Smooth muscle cell (in vitro differentiated cells): ENCODE measurements around the gene PGLYRP4. TPM values are rescaled to one million over a fixed set of nuclear protein-coding genes. Genes with fewer than 3 reads are reported as not detected.

ENCODE experiments used
- DNase-seq: peaks from one replicate; lab custom pipeline; 2025; ENCODE audit not compliant: unreplicated experiment; lab: John Stamatoyannopoulos, UW
- H2AFZ ChIP-seq: fragments of 200-600 bp; sonication (generic); 2 replicates; pipeline ENCODE4 v1.6.0; 2016; ENCODE audit warnings: antibody characterized with exemption, low read depth, mild to moderate bottlenecking
- H3F3A ChIP-seq: fragments of 200-600 bp; sonication (generic); 2 replicates; pipeline ENCODE4 v1.6.0; 2017; ENCODE audit warnings: antibody characterized with exemption, low read depth
- H3K27ac ChIP-seq: fragments of 200-600 bp; sonication (generic); 2 replicates; pipeline ENCODE4 v1.5.1; 2016; ENCODE audit warnings: low read depth, mild to moderate bottlenecking
- H3K27me3 ChIP-seq: fragments of 200-600 bp; sonication (generic); 2 replicates; pipeline ENCODE4 v1.6.1; 2016; ENCODE audit warnings: low read depth, mild to moderate bottlenecking
- H3K36me3 ChIP-seq: fragments of 200-600 bp; sonication (generic); 2 replicates; pipeline ENCODE4 v1.5.1; 2016; ENCODE audit warnings: low read depth
- H3K4me1 ChIP-seq: fragments of 200-600 bp; sonication (generic); 2 replicates; pipeline ENCODE4 v1.5.1; 2016; ENCODE audit warnings: low read depth
- H3K4me2 ChIP-seq: fragments of 200-600 bp; sonication (generic); 2 replicates; pipeline ENCODE4 v1.6.0; 2016; ENCODE audit warnings: mild to moderate bottlenecking
- H3K4me3 ChIP-seq: fragments of 200-600 bp; sonication (generic); 2 replicates; pipeline ENCODE4 v1.5.1; 2016; ENCODE audit warnings: mild to moderate bottlenecking
- H3K79me2 ChIP-seq: fragments of 200-600 bp; sonication (generic); 2 replicates; pipeline ENCODE4 v1.6.0; 2016; ENCODE audit warnings: low read depth, mild to moderate bottlenecking
- H3K9ac ChIP-seq: fragments of 200-600 bp; sonication (generic); 2 replicates; pipeline ENCODE4 v1.6.0; 2016; ENCODE audit warnings: low read depth
- H3K9me3 ChIP-seq: fragments of 200-600 bp; sonication (generic); replicated peaks from 2 replicates; pipeline ENCODE4 v1.5.1; 2016; ENCODE audit warnings: low read depth
- H4K20me1 ChIP-seq: fragments of 200-600 bp; sonication (generic); 2 replicates; pipeline ENCODE4 v1.6.0; 2016; ENCODE audit warnings: low read depth
- CTCF ChIP-seq: fragments of 200-600 bp; sonication (generic); IDR thresholded peaks from 2 replicates; pipeline ENCODE4 v1.5.1; 2017; ENCODE audit warnings: borderline replicate concordance, mild to moderate bottlenecking, antibody characterized with exemption; ENCODE audit not compliant: insufficient read depth, poor library complexity, severe bottlenecking
- WGBS: methylation state at CpG from one replicate; pipeline ENCODE4 v1.1.7; 2016; ENCODE audit warnings: low lambda C conversion rate; 5-methylcytosine and 5-hydroxymethylcytosine counted together
- polyA plus RNA-seq: library from polyadenylated mRNA; unstranded; fragments of >200 nt; fragmentation: Nextera tagmentation; extraction: Ambion mirVana; gene quantifications from 2 replicates; pipeline ENCODE4 v1.2.1, GENCODE V29; 2016
- small RNA-seq: library from RNA; depleted of rRNA; stranded (forward); fragments of <200 nt; gene quantifications from one replicate; pipeline ENCODE3, GENCODE V24; 2014
- total RNA-seq: library from RNA; depleted of rRNA; stranded (reverse); fragments of >200 nt; gene quantifications from 2 replicates; pipeline ENCODE4 v1.2.3, GENCODE V29; 2014

Gene PGLYRP4
- total and polyA plus RNA-seq, 2 experiments from 2014 or later, result 0.43 to 0.54 TPM

- H3F3A ChIP-seq, result no peaks in the 10 kb centered on the region
- no peak overlapping the region for H3K4me2 ChIP-seq
- no peaks in the 10 kb centered on the region for H3K9me3 ChIP-seq
- no peaks in the 10 kb centered on the region for H3K36me3 ChIP-seq
- H4K20me1 ChIP-seq, result no peaks in the 10 kb centered on the region
- H3K4me1 ChIP-seq, result no peaks in the 10 kb centered on the region
- DNase-seq, result no peak
- H3K79me2 ChIP-seq, result no peaks in the 10 kb centered on the region
- no peak overlapping the region for H3K27ac ChIP-seq
- H2AFZ ChIP-seq, result no peak overlapping the region
- H3K4me3 ChIP-seq, result no peak overlapping the region
- no peak for TF ChIP-seq CTCF
- no peak overlapping the region for H3K9ac ChIP-seq
- WGBS, result 71% methylated on average over 8 of the region's 8 CpGs
- H3K27me3 ChIP-seq, result no peaks in the 10 kb centered on the region
Measured at GRCh38 chr1:153292185-153292584, 56.5 kb downstream of the PGLYRP4 start.

DNA sequence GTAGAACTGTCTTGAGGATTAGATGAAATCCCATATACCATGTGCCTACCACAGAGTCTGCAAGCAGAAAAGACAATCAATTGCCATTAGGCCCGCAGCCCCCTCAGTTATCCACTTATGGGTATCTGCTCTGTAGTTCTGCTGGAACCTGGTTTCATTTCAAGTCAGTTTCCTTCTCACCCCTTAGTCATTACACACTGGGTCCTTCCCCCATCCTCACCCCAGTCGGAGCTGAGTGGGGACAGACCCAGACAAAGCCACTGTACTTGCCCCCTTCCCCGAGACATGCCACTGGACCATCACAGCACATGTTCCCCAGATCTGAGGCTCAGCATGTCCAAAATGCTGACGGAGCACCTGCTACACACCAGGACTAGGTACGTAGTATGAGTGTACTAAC lies 57.1 kb downstream of the PGLYRP4 start:
- TF ChIP-seq CTCF, result no peak
- Histone ChIP-seq H3K9ac (no peak overlapping the region), H3K4me3 (no peak overlapping the region), H4K20me1 (no peaks in the 10 kb centered on the region), H3K4me2 (no peak overlapping the region), H3K9me3 (no peaks in the 10 kb centered on the region), H3K27me3 (no peaks in the 10 kb centered on the region), H3K36me3 (no peaks in the 10 kb centered on the region), H3K27ac (no peak overlapping the region), H3K4me1 (no peaks in the 10 kb centered on the region), H3F3A (no peaks in the 10 kb centered on the region), H3K79me2 (no peaks in the 10 kb centered on the region), H2AFZ (no peak overlapping the region)
- no peak for DNase-seq
- 74% methylated on average over 5 of the region's 5 CpGs for WGBS

GRCh38 chr1:153288634-153289275 lies 59.9 kb downstream of the PGLYRP4 start:
- Histone ChIP-seq H3F3A (no peaks in the 10 kb centered on the region), H3K4me2 (no peak overlapping the region), H3K4me3 (no peak overlapping the region), H3K9ac (no peak overlapping the region), H2AFZ (no peak overlapping the region), H3K4me1 (no peaks in the 10 kb centered on the region), H3K27ac (no peak overlapping the region), H3K9me3 (peaks cover 7% of the 10 kb centered on the region), H3K36me3 (no peaks in the 10 kb centered on the region), H3K27me3 (no peaks in the 10 kb centered on the region), H4K20me1 (no peaks in the 10 kb centered on the region), H3K79me2 (no peaks in the 10 kb centered on the region)
- TF ChIP-seq CTCF, result no peak
- no peak for DNase-seq
- 58% methylated on average over 10 of the region's 11 CpGs for WGBS

Small RNAs within 50 kb of the gene (small RNA-seq; reads per million reads assigned to genes)
- gene RNU6-160P, result not detected
- gene S100A15A, result not detected

Other genes starting within 250 kb of the PGLYRP4 start
- gene SPRR2F, start 235.3 kb downstream of the PGLYRP4 start, total RNA-seq, result not detected in 2 replicates
- not detected in 2 replicates for gene SPRR2F, start 235.3 kb downstream of the PGLYRP4 start, polyA plus RNA-seq
- gene SPRR2G, start 198.0 kb downstream of the PGLYRP4 start, total RNA-seq, result 22.0 and 39.7 TPM in 2 replicates
- 35.4 and 103 TPM in 2 replicates for gene SPRR2G, start 198.0 kb downstream of the PGLYRP4 start, polyA plus RNA-seq
- gene LELP1, start 145.4 kb downstream of the PGLYRP4 start, total RNA-seq, result not detected in 2 replicates
- not detected in 2 replicates for gene LELP1, start 145.4 kb downstream of the PGLYRP4 start, polyA plus RNA-seq
- 7.4 and 9.0 TPM in 2 replicates for gene PRR9, start 131.3 kb downstream of the PGLYRP4 start, total RNA-seq
- 1.0 and 3.0 TPM in 2 replicates for gene PRR9, start 131.3 kb downstream of the PGLYRP4 start, polyA plus RNA-seq
- not detected in 2 replicates for gene LORICRIN, start 89.2 kb downstream of the PGLYRP4 start, total RNA-seq
- gene LORICRIN, start 89.2 kb downstream of the PGLYRP4 start, polyA plus RNA-seq, result not detected in 2 replicates
- gene PGLYRP3, start 35.9 kb downstream of the PGLYRP4 start, total RNA-seq, result not detected in 2 replicates
- 0.31 TPM in 1 of 2 replicates, not detected in the other for gene PGLYRP3, start 35.9 kb downstream of the PGLYRP4 start, polyA plus RNA-seq
- 125 and 197 TPM in 2 replicates for gene S100A9, start 9.0 kb upstream of the PGLYRP4 start, total RNA-seq
- gene S100A9, start 9.0 kb upstream of the PGLYRP4 start, polyA plus RNA-seq, result 39.8 and 81.9 TPM in 2 replicates
- not detected in 2 replicates for gene S100A12, start 26.8 kb upstream of the PGLYRP4 start, total RNA-seq
- gene S100A12, start 26.8 kb upstream of the PGLYRP4 start, polyA plus RNA-seq, result not detected in 2 replicates
- gene S100A8, start 42.2 kb upstream of the PGLYRP4 start, total RNA-seq, result not detected in 2 replicates
- 0.79 TPM in 1 of 2 replicates, not detected in the other for gene S100A8, start 42.2 kb upstream of the PGLYRP4 start, polyA plus RNA-seq
- not detected in 2 replicates for gene S100A7A, start 67.7 kb upstream of the PGLYRP4 start, total RNA-seq
- not detected in 2 replicates for gene S100A7A, start 67.7 kb upstream of the PGLYRP4 start, polyA plus RNA-seq
- not detected in 2 replicates for gene S100A7, start 111.8 kb upstream of the PGLYRP4 start, total RNA-seq
- not detected in 2 replicates for gene S100A7, start 111.8 kb upstream of the PGLYRP4 start, polyA plus RNA-seq
- gene S100A6, start 187.2 kb upstream of the PGLYRP4 start, total RNA-seq, result 410 and 499 TPM in 2 replicates
- gene S100A6, start 187.2 kb upstream of the PGLYRP4 start, polyA plus RNA-seq, result 1,358 and 1,471 TPM in 2 replicates
- 1.6 and 5.7 TPM in 2 replicates for gene S100A5, start 192.1 kb upstream of the PGLYRP4 start, total RNA-seq
- gene S100A5, start 192.1 kb upstream of the PGLYRP4 start, polyA plus RNA-seq, result 4.8 and 6.2 TPM in 2 replicates
- 1,139 and 1,222 TPM in 2 replicates for gene S100A4, start 197.0 kb upstream of the PGLYRP4 start, total RNA-seq
- gene S100A4, start 197.0 kb upstream of the PGLYRP4 start, polyA plus RNA-seq, result 1,491 and 1,802 TPM in 2 replicates
- 11.2 and 13.9 TPM in 2 replicates for gene S100A3, start 200.4 kb upstream of the PGLYRP4 start, total RNA-seq
- gene S100A3, start 200.4 kb upstream of the PGLYRP4 start, polyA plus RNA-seq, result 18.0 and 19.8 TPM in 2 replicates
- 2.3 and 7.3 TPM in 2 replicates for gene S100A2, start 217.0 kb upstream of the PGLYRP4 start, total RNA-seq
- gene S100A2, start 217.0 kb upstream of the PGLYRP4 start, polyA plus RNA-seq, result 16.6 and 20.4 TPM in 2 replicates